A549 (cell line): ENCODE results near the gene FUT6.

Experiments used
- BCL3 ChIP-seq: fragments of >200 bp; sonication (Bioruptor Twin); formaldehyde crosslinking; IDR thresholded peaks from 3 replicates; pipeline ENCODE4 v1.6.1; 2016
- CBX2 ChIP-seq: fragments of 200-600 bp; sonication (generic); IDR thresholded peaks from 2 replicates; pipeline ENCODE4 v1.6.1; 2016; ENCODE audit warnings: low read depth, mild to moderate bottlenecking, borderline replicate concordance
- EP300 ChIP-seq, 2 experiments: fragments of >200 bp; sonication (Bioruptor Twin); formaldehyde crosslinking; IDR thresholded peaks; 2 replicates in 1 of 2; 3 replicates in 1 of 2; pipeline ENCODE4 v1.6.1; 2016 to 2017
- HOXA7 ChIP-seq: fragments of 250-450 bp; sonication (Bioruptor Pico); IDR thresholded peaks from 2 replicates; pipeline ENCODE4 v1.5.0; 2020; ENCODE audit warnings: mild to moderate bottlenecking, moderate library complexity
- JUN ChIP-seq, 2 experiments: fragments of >200 bp; sonication (Bioruptor Twin); formaldehyde crosslinking; IDR thresholded peaks; 2 replicates in 1 of 2; 3 replicates in 1 of 2; pipeline ENCODE4 v1.6.1; 2016 to 2017
- MAFK ChIP-seq: fragments of 450-650 bp; IDR thresholded peaks from 2 replicates; pipeline ENCODE4 v1.6.1; 2014; ENCODE audit not compliant: partially characterized antibody
- POLR2A ChIP-seq: IDR thresholded peaks from 2 replicates; pipeline ENCODE4 v1.6.1; 2012; ENCODE audit warnings: mild to moderate bottlenecking, low read length
- RAD21 ChIP-seq, 2 experiments: fragments of >200 bp in 1 of 2; sonication (Bioruptor Twin) in 1 of 2; formaldehyde crosslinking in 1 of 2; IDR thresholded peaks in 1 of 2; conservative IDR thresholded peaks in 1 of 2; 2 replicates in 1 of 2; 3 replicates in 1 of 2; pipeline ENCODE4 v1.6.1; 2012 to 2018; ENCODE audit warnings: inconsistent platforms in 1 of 2
- RARB ChIP-seq: fragments of 250-450 bp; sonication (Bioruptor Pico); IDR thresholded peaks from 2 replicates; pipeline ENCODE4 v1.8.0; 2021; ENCODE audit warnings: mild to moderate bottlenecking, moderate library complexity
- SMC3 ChIP-seq: fragments of >200 bp; sonication (Bioruptor Twin); formaldehyde crosslinking; IDR thresholded peaks from 3 replicates; pipeline ENCODE4 v1.6.1; 2018; ENCODE audit warnings: inconsistent platforms
- ZFP36 ChIP-seq: fragments of 450-650 bp; IDR thresholded peaks from 2 replicates; pipeline ENCODE4 v1.6.1; 2014; ENCODE audit warnings: borderline replicate concordance; ENCODE audit not compliant: partially characterized antibody
- TF ChIP-seq, protein P1 (sequence below): fragments of >200 bp; sonication (Bioruptor Twin); formaldehyde crosslinking; IDR thresholded peaks from 3 replicates; pipeline ENCODE4 v1.5.1; 2016
- TF ChIP-seq, protein P2 (sequence below): IDR thresholded peaks from 2 replicates; pipeline ENCODE4 v1.6.1; 2012
- TF ChIP-seq, protein P3 (sequence below): fragments of 200-600 bp; sonication (generic); IDR thresholded peaks from 2 replicates; pipeline ENCODE4 v1.6.1; 2016; ENCODE audit warnings: antibody characterized with exemption, mild to moderate bottlenecking, moderate library complexity

GRCh38 chr19:5873617-5874199 lies 34.2 kb upstream of the FUT6 start:
- TF ChIP-seq, protein P1, sequence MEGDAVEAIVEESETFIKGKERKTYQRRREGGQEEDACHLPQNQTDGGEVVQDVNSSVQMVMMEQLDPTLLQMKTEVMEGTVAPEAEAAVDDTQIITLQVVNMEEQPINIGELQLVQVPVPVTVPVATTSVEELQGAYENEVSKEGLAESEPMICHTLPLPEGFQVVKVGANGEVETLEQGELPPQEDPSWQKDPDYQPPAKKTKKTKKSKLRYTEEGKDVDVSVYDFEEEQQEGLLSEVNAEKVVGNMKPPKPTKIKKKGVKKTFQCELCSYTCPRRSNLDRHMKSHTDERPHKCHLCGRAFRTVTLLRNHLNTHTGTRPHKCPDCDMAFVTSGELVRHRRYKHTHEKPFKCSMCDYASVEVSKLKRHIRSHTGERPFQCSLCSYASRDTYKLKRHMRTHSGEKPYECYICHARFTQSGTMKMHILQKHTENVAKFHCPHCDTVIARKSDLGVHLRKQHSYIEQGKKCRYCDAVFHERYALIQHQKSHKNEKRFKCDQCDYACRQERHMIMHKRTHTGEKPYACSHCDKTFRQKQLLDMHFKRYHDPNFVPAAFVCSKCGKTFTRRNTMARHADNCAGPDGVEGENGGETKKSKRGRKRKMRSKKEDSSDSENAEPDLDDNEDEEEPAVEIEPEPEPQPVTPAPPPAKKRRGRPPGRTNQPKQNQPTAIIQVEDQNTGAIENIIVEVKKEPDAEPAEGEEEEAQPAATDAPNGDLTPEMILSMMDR = no peak
- TF ChIP-seq POLR2A = no peak
- TF ChIP-seq, protein P2, sequence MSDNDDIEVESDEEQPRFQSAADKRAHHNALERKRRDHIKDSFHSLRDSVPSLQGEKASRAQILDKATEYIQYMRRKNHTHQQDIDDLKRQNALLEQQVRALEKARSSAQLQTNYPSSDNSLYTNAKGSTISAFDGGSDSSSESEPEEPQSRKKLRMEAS = no peak
- TF ChIP-seq JUN (IDR thresholded peaks at IDR 0.05) = no peak
- TF ChIP-seq SMC3 = no peak
- TF ChIP-seq EP300 (IDR thresholded peaks at IDR 0.05) = no peak
- no peak for TF ChIP-seq CBX2
- TF ChIP-seq, protein P3, sequence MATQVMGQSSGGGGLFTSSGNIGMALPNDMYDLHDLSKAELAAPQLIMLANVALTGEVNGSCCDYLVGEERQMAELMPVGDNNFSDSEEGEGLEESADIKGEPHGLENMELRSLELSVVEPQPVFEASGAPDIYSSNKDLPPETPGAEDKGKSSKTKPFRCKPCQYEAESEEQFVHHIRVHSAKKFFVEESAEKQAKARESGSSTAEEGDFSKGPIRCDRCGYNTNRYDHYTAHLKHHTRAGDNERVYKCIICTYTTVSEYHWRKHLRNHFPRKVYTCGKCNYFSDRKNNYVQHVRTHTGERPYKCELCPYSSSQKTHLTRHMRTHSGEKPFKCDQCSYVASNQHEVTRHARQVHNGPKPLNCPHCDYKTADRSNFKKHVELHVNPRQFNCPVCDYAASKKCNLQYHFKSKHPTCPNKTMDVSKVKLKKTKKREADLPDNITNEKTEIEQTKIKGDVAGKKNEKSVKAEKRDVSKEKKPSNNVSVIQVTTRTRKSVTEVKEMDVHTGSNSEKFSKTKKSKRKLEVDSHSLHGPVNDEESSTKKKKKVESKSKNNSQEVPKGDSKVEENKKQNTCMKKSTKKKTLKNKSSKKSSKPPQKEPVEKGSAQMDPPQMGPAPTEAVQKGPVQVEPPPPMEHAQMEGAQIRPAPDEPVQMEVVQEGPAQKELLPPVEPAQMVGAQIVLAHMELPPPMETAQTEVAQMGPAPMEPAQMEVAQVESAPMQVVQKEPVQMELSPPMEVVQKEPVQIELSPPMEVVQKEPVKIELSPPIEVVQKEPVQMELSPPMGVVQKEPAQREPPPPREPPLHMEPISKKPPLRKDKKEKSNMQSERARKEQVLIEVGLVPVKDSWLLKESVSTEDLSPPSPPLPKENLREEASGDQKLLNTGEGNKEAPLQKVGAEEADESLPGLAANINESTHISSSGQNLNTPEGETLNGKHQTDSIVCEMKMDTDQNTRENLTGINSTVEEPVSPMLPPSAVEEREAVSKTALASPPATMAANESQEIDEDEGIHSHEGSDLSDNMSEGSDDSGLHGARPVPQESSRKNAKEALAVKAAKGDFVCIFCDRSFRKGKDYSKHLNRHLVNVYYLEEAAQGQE = no peak
- no peak for TF ChIP-seq RAD21 (conservative IDR thresholded peaks at IDR 0.05 in 1 of 2, IDR thresholded peaks at IDR 0.05 in 1 of 2)
- no peak for TF ChIP-seq ZFP36
- no peak for TF ChIP-seq BCL3
- TF ChIP-seq RARB = no peak
- no peak for TF ChIP-seq HOXA7
- no peak for TF ChIP-seq MAFK
